ENCODE results near the gene PLA2G4F.

Gene PLA2G4F

GRCh38 chr15:42149493-42150218 is 6.8 kb downstream of the PLA2G4F start:
- H3K4me3 ChIP-seq (ENCODE audit: low read depth, low read length), result no peak overlapping the region

GRCh38 chr15:42148808-42149492 is 7.5 kb downstream of the PLA2G4F start:
- no peak overlapping the region for H3K4me3 ChIP-seq (ENCODE audit: low read depth, low read length)

GRCh38 chr15:42147431-42147735 is 9.1 kb downstream of the PLA2G4F start:
- no peak overlapping the region for H3K4me3 ChIP-seq (ENCODE audit: low read depth, low read length)

GRCh38 chr15:42146551-42147430 is 9.6 kb downstream of the PLA2G4F start:
- no peak overlapping the region for H3K4me3 ChIP-seq (ENCODE audit: low read depth, low read length)

GRCh38 chr15:42145546-42146455 is 10.6 kb downstream of the PLA2G4F start:
- H3K4me3 ChIP-seq (ENCODE audit: low read depth, low read length), result no peak overlapping the region

- H3K4me3 ChIP-seq (ENCODE audit: low read depth, low read length), result no peak overlapping the region
Observed at GRCh38 chr15:42144841-42145375, 11.5 kb downstream of the PLA2G4F start.

- no peak overlapping the region for H3K4me3 ChIP-seq (ENCODE audit: low read depth, low read length)
Observed at GRCh38 chr15:42143866-42144625, 12.4 kb downstream of the PLA2G4F start.

- H3K4me3 ChIP-seq (ENCODE audit: low read depth, low read length), result no peak overlapping the region
Observed at GRCh38 chr15:42143356-42143755, 13.1 kb downstream of the PLA2G4F start.

- H3K4me3 ChIP-seq (ENCODE audit: low read depth, low read length), result no peak overlapping the region
Observed at GRCh38 chr15:42141795-42142667, 14.4 kb downstream of the PLA2G4F start.

GRCh38 chr15:42141246-42141645 is 15.2 kb downstream of the PLA2G4F start:
- no peak overlapping the region for H3K4me3 ChIP-seq (ENCODE audit: low read depth, low read length)

- H3K4me3 ChIP-seq (ENCODE audit: low read depth, low read length), result no peak overlapping the region
Observed at GRCh38 chr15:42140383-42141070, 15.9 kb downstream of the PLA2G4F start.

GRCh38 chr15:42139596-42139995 is 16.8 kb downstream of the PLA2G4F start:
- H3K4me3 ChIP-seq (ENCODE audit: low read depth, low read length), result no peak overlapping the region

GRCh38 chr15:42138968-42139386 is 17.5 kb downstream of the PLA2G4F start:
- no peak overlapping the region for H3K4me3 ChIP-seq (ENCODE audit: low read depth, low read length)

- H3K4me3 ChIP-seq (ENCODE audit: low read depth, low read length), result no peak overlapping the region
Observed at GRCh38 chr15:42138411-42138810, 18.0 kb downstream of the PLA2G4F start.

GRCh38 chr15:42137461-42138261 is 18.8 kb downstream of the PLA2G4F start:
- no peak overlapping the region for H3K4me3 ChIP-seq (ENCODE audit: low read depth, low read length)

GRCh38 chr15:42136513-42136912 is 19.9 kb downstream of the PLA2G4F start:
- no peak overlapping the region for H3K4me3 ChIP-seq (ENCODE audit: low read depth, low read length)

GRCh38 chr15:42135351-42135750 is 21.1 kb downstream of the PLA2G4F start:
- H3K4me3 ChIP-seq (ENCODE audit: low read depth, low read length), result no peak overlapping the region

Data from iPS-11a (cell line).